Mesenchymal stem cell (in vitro differentiated cells and primary cell): ENCODE measurements around the gene ASCC1.

ENCODE experiments used
- DNase-seq: peaks from one replicate; pipeline ENCODE4 v3.0.0-alpha.2; 2013
- H2AFZ ChIP-seq: one replicate; pipeline ENCODE4 v1.6.1; 2013; ENCODE audit warnings: low read depth, mild to moderate bottlenecking, control low read depth, inconsistent platforms, low read length, moderate library complexity
- H2AK5ac ChIP-seq: 2 replicates; pipeline ENCODE4 v1.6.1; 2013; ENCODE audit warnings: low read length, moderate library complexity, mild to moderate bottlenecking, inconsistent platforms; ENCODE audit not compliant: severe bottlenecking
- H2BK120ac ChIP-seq: one replicate; pipeline ENCODE4 v1.6.1; 2013; ENCODE audit warnings: low read depth, mild to moderate bottlenecking, inconsistent platforms, low read length, moderate library complexity
- H2BK12ac ChIP-seq, 2 experiments: one replicate each; pipeline ENCODE4 v1.6.1; 2013; ENCODE audit warnings: inconsistent platforms in 2 of 2, low read length in 2 of 2, mild to moderate bottlenecking in 2 of 2, moderate library complexity in 2 of 2, control low read depth in 1 of 2
- H2BK15ac ChIP-seq: one replicate; pipeline ENCODE4 v1.6.1; 2013; ENCODE audit warnings: mild to moderate bottlenecking, low read depth, inconsistent platforms; ENCODE audit not compliant: poor library complexity, severe bottlenecking
- H2BK5ac ChIP-seq: 2 replicates; pipeline ENCODE4 v1.6.1; 2013; ENCODE audit warnings: low read depth, mild to moderate bottlenecking, low read length, control low read depth, inconsistent platforms; ENCODE audit not compliant: poor library complexity, severe bottlenecking
- H3K14ac ChIP-seq, 2 experiments: one replicate each; pipeline ENCODE4 v1.6.1; 2013; ENCODE audit warnings: inconsistent platforms in 2 of 2, low read length in 2 of 2, control low read depth in 1 of 2, mild to moderate bottlenecking in 1 of 2, moderate library complexity in 1 of 2
- H3K18ac ChIP-seq, 2 experiments: one replicate each; pipeline ENCODE4 v1.6.1; 2013; ENCODE audit warnings: inconsistent platforms in 2 of 2, low read length in 2 of 2, control low read depth in 1 of 2, low read depth in 1 of 2, mild to moderate bottlenecking in 1 of 2
- H3K23ac ChIP-seq, 2 experiments: one replicate each; pipeline ENCODE4 v1.6.1; 2013; ENCODE audit warnings: inconsistent platforms in 2 of 2, low read length in 2 of 2, mild to moderate bottlenecking in 2 of 2, moderate library complexity in 2 of 2, control low read depth in 1 of 2
- H3K27ac ChIP-seq: 2 replicates; pipeline ENCODE4 v1.5.1; 2013; ENCODE audit warnings: mild to moderate bottlenecking, moderate library complexity, low read length, control low read depth, inconsistent platforms; ENCODE audit not compliant: poor library complexity, severe bottlenecking
- H3K27me3 ChIP-seq, 2 experiments: 2 replicates each; pipeline versions ENCODE4 v1.6.1 to v1.7.0; 2013; ENCODE audit warnings: low read length in 2 of 2, mild to moderate bottlenecking in 2 of 2, moderate library complexity in 2 of 2, control low read depth in 1 of 2, inconsistent platforms in 1 of 2; ENCODE audit not compliant: control insufficient read depth in 1 of 2, insufficient read depth in 1 of 2
- H3K36me3 ChIP-seq, 2 experiments: 2 replicates each; pipeline versions ENCODE4 v1.6.1 to v1.7.0; 2013; ENCODE audit warnings: low read length in 2 of 2, control low read depth in 1 of 2, inconsistent platforms in 1 of 2, low read depth in 1 of 2, mild to moderate bottlenecking in 1 of 2; ENCODE audit not compliant: insufficient read depth in 2 of 2, control insufficient read depth in 1 of 2
- H3K4ac ChIP-seq, 2 experiments: one replicate each; pipeline ENCODE4 v1.6.1; 2013; ENCODE audit warnings: inconsistent platforms in 2 of 2, low read length in 2 of 2, mild to moderate bottlenecking in 2 of 2, moderate library complexity in 2 of 2, control low read depth in 1 of 2, low read depth in 1 of 2
- H3K4me1 ChIP-seq: 2 replicates; pipeline ENCODE4 v1.6.1; 2013; ENCODE audit warnings: low read depth, low read length, control low read depth; ENCODE audit not compliant: control insufficient read depth, insufficient read depth
- H3K4me2 ChIP-seq: 2 replicates; pipeline ENCODE4 v1.6.1; 2013; ENCODE audit warnings: low read length, mild to moderate bottlenecking, inconsistent platforms; ENCODE audit not compliant: poor library complexity, severe bottlenecking
- H3K4me3 ChIP-seq, 2 experiments: 2 replicates each; pipeline versions ENCODE4 v1.5.1 to v1.7.0; 2013; ENCODE audit warnings: low read length in 2 of 2, mild to moderate bottlenecking in 2 of 2, control low read depth in 1 of 2, low read depth in 1 of 2; ENCODE audit not compliant: insufficient read depth in 1 of 2
- H3K79me1 ChIP-seq: replicated peaks from 2 replicates; pipeline ENCODE4 v1.6.1; 2013; ENCODE audit warnings: mild to moderate bottlenecking, control low read depth, low read length, inconsistent platforms; ENCODE audit not compliant: poor library complexity, severe bottlenecking
- H3K9ac ChIP-seq: 2 replicates; pipeline ENCODE4 v1.7.0; 2013; ENCODE audit warnings: mild to moderate bottlenecking, low read length, moderate library complexity
- H3K9me3 ChIP-seq: 2 replicates; pipeline ENCODE4 v1.7.0; 2013; ENCODE audit warnings: mild to moderate bottlenecking, low read length; ENCODE audit not compliant: control insufficient read depth
- H4K8ac ChIP-seq: one replicate; pipeline ENCODE4 v1.6.1; 2013; ENCODE audit warnings: inconsistent platforms, mild to moderate bottlenecking, low read length, moderate library complexity
- H4K91ac ChIP-seq: one replicate; pipeline ENCODE4 v1.6.1; 2013; ENCODE audit warnings: mild to moderate bottlenecking, low read length, inconsistent platforms
- WGBS: methylation state at CpG from one replicate; pipeline ENCODE4 v1.1.7; 2013; ENCODE audit warnings: mixed read lengths; 5-methylcytosine and 5-hydroxymethylcytosine counted together

Gene ASCC1

GRCh38 chr10:72072639-72073038, 143.4 kb downstream of the ASCC1 start:
- no peak overlapping the region for H3K4ac ChIP-seq
- no peak overlapping the region for H3K9ac ChIP-seq
- no peak overlapping the region for H2BK12ac ChIP-seq
- no peak overlapping the region for H3K23ac ChIP-seq
- no peaks in the 10 kb centered on the region for H3K79me1 ChIP-seq
- no peak overlapping the region for H3K14ac ChIP-seq
- H4K91ac ChIP-seq = no peak overlapping the region
- H3K27me3 ChIP-seq = peaks cover 19 to 46% of the 10 kb centered on the region in 2 experiments
- no peak overlapping the region for H2BK15ac ChIP-seq
- no peak overlapping the region for H2AK5ac ChIP-seq
- H3K18ac ChIP-seq = no peak overlapping the region
- H3K4me1 ChIP-seq = peaks cover 14% of the 10 kb centered on the region
- no peak overlapping the region for H3K4me2 ChIP-seq
- H3K4me3 ChIP-seq = no peak overlapping the region
- H3K9me3 ChIP-seq = peaks cover 7% of the 10 kb centered on the region
- H4K8ac ChIP-seq = no peak overlapping the region
- no peak overlapping the region for H3K27ac ChIP-seq
- no peak for DNase-seq
- H2BK120ac ChIP-seq = no peak overlapping the region
- WGBS = 94% methylated on average over 5 of the region's 5 CpGs
- H2AFZ ChIP-seq = no peak overlapping the region
- H3K36me3 ChIP-seq = no peaks in the 10 kb centered on the region
- no peak overlapping the region for H2BK5ac ChIP-seq

GRCh38 chr10:72072046-72072445, 144.0 kb downstream of the ASCC1 start:
- no peak overlapping the region for H4K91ac ChIP-seq
- no peak overlapping the region for H4K8ac ChIP-seq
- H2BK15ac ChIP-seq = no peak overlapping the region
- no peak overlapping the region for H3K14ac ChIP-seq
- no peak overlapping the region for H3K4ac ChIP-seq
- peaks cover 15% of the 10 kb centered on the region for H3K4me1 ChIP-seq
- H3K23ac ChIP-seq = no peak overlapping the region
- no peak overlapping the region for H3K27ac ChIP-seq
- no peak overlapping the region for H2AFZ ChIP-seq
- H3K18ac ChIP-seq = no peak overlapping the region
- WGBS = 93% methylated on average over 4 of the region's 5 CpGs
- no peak overlapping the region for H3K9ac ChIP-seq
- DNase-seq = no peak
- H3K36me3 ChIP-seq = no peaks in the 10 kb centered on the region
- H2BK120ac ChIP-seq = no peak overlapping the region
- H3K9me3 ChIP-seq = peaks cover 7% of the 10 kb centered on the region
- H2BK12ac ChIP-seq = no peak overlapping the region
- H2BK5ac ChIP-seq = no peak overlapping the region
- peaks cover 25 to 52% of the 10 kb centered on the region in 2 experiments for H3K27me3 ChIP-seq
- H3K4me3 ChIP-seq = no peak overlapping the region
- H3K79me1 ChIP-seq = no peaks in the 10 kb centered on the region
- H2AK5ac ChIP-seq = no peak overlapping the region
- H3K4me2 ChIP-seq = no peak overlapping the region

- peak overlapping the region; percentile 59 for H4K8ac ChIP-seq
- H2AK5ac ChIP-seq = peak overlapping the region; percentile 11
- no peak overlapping the region for H2AFZ ChIP-seq
- H4K91ac ChIP-seq = peak overlapping the region; percentile 32
- H3K9me3 ChIP-seq = peaks cover 7% of the 10 kb centered on the region
- H3K4ac ChIP-seq = no peak overlapping the region
- H3K79me1 ChIP-seq = no peaks in the 10 kb centered on the region
- WGBS = 85% methylated on average over 7 of the region's 7 CpGs
- H2BK120ac ChIP-seq = no peak overlapping the region
- no peak overlapping the region for H3K14ac ChIP-seq
- no peak overlapping the region for H2BK5ac ChIP-seq
- H3K36me3 ChIP-seq = no peaks in the 10 kb centered on the region
- no peak overlapping the region for H3K18ac ChIP-seq
- no peak overlapping the region for H3K4me2 ChIP-seq
- H2BK15ac ChIP-seq = no peak overlapping the region
- no peak overlapping the region for H3K27ac ChIP-seq
- DNase-seq = no peak
- no peak overlapping the region for H3K9ac ChIP-seq
- H3K27me3 ChIP-seq = peaks cover 15 to 46% of the 10 kb centered on the region in 2 experiments
- no peak overlapping the region for H3K4me3 ChIP-seq
- H3K4me1 ChIP-seq = peaks cover 18% of the 10 kb centered on the region
- no peak overlapping the region for H2BK12ac ChIP-seq
- no peak overlapping the region for H3K23ac ChIP-seq
Measured at GRCh38 chr10:72069751-72070526, 146.1 kb downstream of the ASCC1 start.

GRCh38 chr10:72068901-72069446, 147.1 kb downstream of the ASCC1 start:
- Histone ChIP-seq H2AK5ac (no peak overlapping the region), H3K4me2 (no peak overlapping the region), H2AFZ (no peak overlapping the region), H3K23ac (no peak overlapping the region), H2BK12ac (no peak overlapping the region), H3K18ac (no peak overlapping the region), H3K36me3 (no peaks in the 10 kb centered on the region), H3K27ac (no peak overlapping the region), H3K9ac (no peak overlapping the region), H2BK5ac (no peak overlapping the region), H3K14ac (no peak overlapping the region), H3K9me3 (peaks cover 7% of the 10 kb centered on the region), H3K4ac (no peak overlapping the region), H3K4me1 (peaks cover 18% of the 10 kb centered on the region), H4K8ac (peak overlapping the region; percentile 47), H4K91ac (peak overlapping the region; percentile 5), H3K4me3 (no peak overlapping the region), H2BK120ac (no peak overlapping the region), H3K79me1 (no peaks in the 10 kb centered on the region), H2BK15ac (no peak overlapping the region), H3K27me3 (peaks cover 12 to 44% of the 10 kb centered on the region in 2 experiments)
- DNase-seq = no peak
- WGBS = 74% methylated on average over 12 of the region's 12 CpGs
